RWPE2 (cell line): Measurements from ENCODE around the gene SYDE2.

Experiments
- ATAC-seq: fragments of 200-7000 bp; cut with Tn5 transposase; 3 replicates; pipeline ENCODE4 v1.9.1; 2021; ENCODE audit warnings: low read depth
- DNase-seq: peaks from one replicate; pipeline ENCODE4 v3.0.0-alpha.2; 2020; ENCODE audit warnings: low spot score
- H3K27ac ChIP-seq: fragments of 450-650 bp; 2 replicates; pipeline ENCODE4 v1.5.1; 2017; ENCODE audit warnings: mild to moderate bottlenecking; ENCODE audit not compliant: poor library complexity, severe bottlenecking
- H3K27me3 ChIP-seq: fragments of 250-450 bp; sonication (Bioruptor Pico); 2 replicates; pipeline ENCODE4 v1.5.1; 2021; ENCODE audit warnings: mild to moderate bottlenecking, moderate library complexity; ENCODE audit not compliant: insufficient read depth, poor library complexity, severe bottlenecking
- H3K36me3 ChIP-seq: fragments of 250-450 bp; sonication (Bioruptor Pico); 2 replicates; pipeline ENCODE4 v1.5.1; 2020; ENCODE audit warnings: low read depth, mild to moderate bottlenecking, moderate library complexity
- H3K4me1 ChIP-seq: fragments of 250-450 bp; sonication (Bioruptor Pico); 2 replicates; pipeline ENCODE4 v1.5.1; 2021; ENCODE audit warnings: mild to moderate bottlenecking, moderate library complexity; ENCODE audit not compliant: insufficient read depth, poor library complexity, severe bottlenecking
- H3K4me3 ChIP-seq: fragments of 250-450 bp; sonication (Bioruptor Pico); 2 replicates; pipeline ENCODE4 v1.5.1; 2021; ENCODE audit warnings: mild to moderate bottlenecking, moderate library complexity; ENCODE audit not compliant: severe bottlenecking
- H3K9me3 ChIP-seq: fragments of 250-450 bp; sonication (Bioruptor Pico); 2 replicates; pipeline ENCODE4 v1.5.1; 2021; ENCODE audit warnings: mild to moderate bottlenecking, moderate library complexity; ENCODE audit not compliant: severe bottlenecking
- TF ChIP-seq, protein P1 (sequence below): fragments of 450-650 bp; IDR thresholded peaks from one replicate; pipeline ENCODE4 v1.5.1; 2017; ENCODE audit warnings: mild to moderate bottlenecking, moderate library complexity; ENCODE audit not compliant: poor library complexity, severe bottlenecking

SYDE2 gene

GRCh38 chr1:85128316-85128715 lies 72.5 kb downstream of the SYDE2 start:
- TF ChIP-seq, protein P1, sequence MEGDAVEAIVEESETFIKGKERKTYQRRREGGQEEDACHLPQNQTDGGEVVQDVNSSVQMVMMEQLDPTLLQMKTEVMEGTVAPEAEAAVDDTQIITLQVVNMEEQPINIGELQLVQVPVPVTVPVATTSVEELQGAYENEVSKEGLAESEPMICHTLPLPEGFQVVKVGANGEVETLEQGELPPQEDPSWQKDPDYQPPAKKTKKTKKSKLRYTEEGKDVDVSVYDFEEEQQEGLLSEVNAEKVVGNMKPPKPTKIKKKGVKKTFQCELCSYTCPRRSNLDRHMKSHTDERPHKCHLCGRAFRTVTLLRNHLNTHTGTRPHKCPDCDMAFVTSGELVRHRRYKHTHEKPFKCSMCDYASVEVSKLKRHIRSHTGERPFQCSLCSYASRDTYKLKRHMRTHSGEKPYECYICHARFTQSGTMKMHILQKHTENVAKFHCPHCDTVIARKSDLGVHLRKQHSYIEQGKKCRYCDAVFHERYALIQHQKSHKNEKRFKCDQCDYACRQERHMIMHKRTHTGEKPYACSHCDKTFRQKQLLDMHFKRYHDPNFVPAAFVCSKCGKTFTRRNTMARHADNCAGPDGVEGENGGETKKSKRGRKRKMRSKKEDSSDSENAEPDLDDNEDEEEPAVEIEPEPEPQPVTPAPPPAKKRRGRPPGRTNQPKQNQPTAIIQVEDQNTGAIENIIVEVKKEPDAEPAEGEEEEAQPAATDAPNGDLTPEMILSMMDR = no peak
- no peak for ATAC-seq
- no peak for DNase-seq

GRCh38 chr1:85125891-85126290 lies 74.9 kb downstream of the SYDE2 start:
- H3K4me1 ChIP-seq = no peaks in the 10 kb centered on the region
- DNase-seq (no peak), ATAC-seq (no peak)
- no peaks in the 10 kb centered on the region for H3K36me3 ChIP-seq
- no peaks in the 10 kb centered on the region for H3K27me3 ChIP-seq
- H3K9me3 ChIP-seq = no peaks in the 10 kb centered on the region
- no peak overlapping the region for H3K27ac ChIP-seq
- TF ChIP-seq, protein P1 = no peak
- no peak overlapping the region for H3K4me3 ChIP-seq

More at GRCh38 chr1:85128316-85128715, 72.5 kb downstream of the SYDE2 start:
- Histone ChIP-seq H3K27me3 (no peaks in the 10 kb centered on the region), H3K27ac (no peak overlapping the region), H3K4me3 (no peak overlapping the region), H3K9me3 (no peaks in the 10 kb centered on the region), H3K36me3 (no peaks in the 10 kb centered on the region), H3K4me1 (no peaks in the 10 kb centered on the region)

- Histone ChIP-seq H3K27ac (no peak overlapping the region), H3K27me3 (no peaks in the 10 kb centered on the region), H3K36me3 (no peaks in the 10 kb centered on the region), H3K4me3 (no peak overlapping the region), H3K4me1 (no peaks in the 10 kb centered on the region), H3K9me3 (no peaks in the 10 kb centered on the region)
- TF ChIP-seq, protein P1 = no peak
- DNase-seq (no peak), ATAC-seq (no peak)
These were observed 76.7 kb downstream of the SYDE2 start for GRCh38 chr1:85124091-85124490.

DNA sequence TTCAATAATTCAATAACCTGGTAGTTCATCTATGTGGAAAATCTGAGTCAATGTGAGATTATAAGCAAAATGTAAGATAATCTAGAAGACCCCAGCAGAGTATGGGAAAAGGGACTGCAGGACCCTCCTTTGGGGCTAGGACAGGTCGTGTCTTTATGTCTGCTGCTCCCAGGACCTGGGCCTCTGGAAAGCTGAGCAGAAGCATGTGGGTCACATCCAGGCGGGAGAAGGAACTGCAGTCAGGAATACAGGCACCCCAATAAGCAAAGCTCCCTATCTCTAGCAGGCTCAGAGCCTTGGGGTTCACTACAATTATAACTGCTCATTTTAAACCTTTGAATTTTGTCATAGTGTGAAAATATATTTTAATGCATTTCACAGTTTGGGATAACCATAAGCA lies 78.6 kb downstream of the SYDE2 start:
- Histone ChIP-seq H3K27me3 (no peaks in the 10 kb centered on the region), H3K36me3 (no peaks in the 10 kb centered on the region), H3K4me1 (no peaks in the 10 kb centered on the region), H3K4me3 (no peak overlapping the region), H3K27ac (no peak overlapping the region), H3K9me3 (no peaks in the 10 kb centered on the region)
- DNase-seq (no peak), ATAC-seq (no peak)
- TF ChIP-seq, protein P1 = no peak

GRCh38 chr1:85121744-85122143 lies 79.1 kb downstream of the SYDE2 start:
- no peaks in the 10 kb centered on the region for H3K9me3 ChIP-seq
- DNase-seq (no peak), ATAC-seq (no peak)
- no peaks in the 10 kb centered on the region for H3K36me3 ChIP-seq
- peaks cover 2% of the 10 kb centered on the region for H3K4me1 ChIP-seq
- no peak overlapping the region for H3K4me3 ChIP-seq
- no peak overlapping the region for H3K27ac ChIP-seq
- peaks cover 1% of the 10 kb centered on the region for H3K27me3 ChIP-seq
- TF ChIP-seq, protein P1 = no peak
